ENCODE measurements around the gene DAGLA. TPM values are rescaled to one million over a fixed set of nuclear protein-coding genes. Genes with fewer than 3 reads are reported as not detected.

Gene DAGLA
- total RNA-seq, 1 experiment from 2014 or later, result 3.1 TPM

DNA sequence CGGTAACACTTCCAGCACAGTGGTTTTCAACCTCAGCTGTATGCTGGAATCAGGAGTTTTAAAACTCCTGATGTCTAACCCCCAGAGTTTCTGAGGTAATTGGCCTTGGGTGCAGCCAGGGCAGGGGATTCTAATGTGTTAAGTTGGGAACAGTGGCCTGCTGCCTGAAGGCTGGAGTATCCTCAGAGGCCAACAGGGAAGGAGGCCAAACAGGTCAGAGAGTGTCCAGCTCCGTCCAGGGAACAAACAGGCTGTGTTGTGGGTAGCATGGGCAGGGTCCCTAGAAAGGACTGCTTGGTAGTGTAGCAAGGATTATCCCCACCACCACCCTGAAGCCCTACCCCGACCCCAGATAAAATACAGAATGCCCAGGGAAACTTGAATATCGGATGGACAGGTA, 10.8 kb upstream of the DAGLA start (continued):
- TF ChIP-seq, protein P1, sequence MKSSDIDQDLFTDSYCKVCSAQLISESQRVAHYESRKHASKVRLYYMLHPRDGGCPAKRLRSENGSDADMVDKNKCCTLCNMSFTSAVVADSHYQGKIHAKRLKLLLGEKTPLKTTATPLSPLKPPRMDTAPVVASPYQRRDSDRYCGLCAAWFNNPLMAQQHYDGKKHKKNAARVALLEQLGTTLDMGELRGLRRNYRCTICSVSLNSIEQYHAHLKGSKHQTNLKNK (CRISPR knock-in tag; IDR thresholded peaks at IDR 0.05), result no peak
- no peak for TF ChIP-seq NFATC4 (CRISPR knock-in tag; IDR thresholded peaks at IDR 0.05)
- no peak for TF ChIP-seq NR3C1 (CRISPR knock-in tag; conservative IDR thresholded peaks at IDR 0.05; ENCODE audit: low read depth)
- TF ChIP-seq ESRRA (CRISPR knock-in tag; IDR thresholded peaks at IDR 0.05; ENCODE audit: borderline replicate concordance), result no peak
- TF ChIP-seq PRRX2 (CRISPR knock-in tag; IDR thresholded peaks at IDR 0.05), result no peak

DNA sequence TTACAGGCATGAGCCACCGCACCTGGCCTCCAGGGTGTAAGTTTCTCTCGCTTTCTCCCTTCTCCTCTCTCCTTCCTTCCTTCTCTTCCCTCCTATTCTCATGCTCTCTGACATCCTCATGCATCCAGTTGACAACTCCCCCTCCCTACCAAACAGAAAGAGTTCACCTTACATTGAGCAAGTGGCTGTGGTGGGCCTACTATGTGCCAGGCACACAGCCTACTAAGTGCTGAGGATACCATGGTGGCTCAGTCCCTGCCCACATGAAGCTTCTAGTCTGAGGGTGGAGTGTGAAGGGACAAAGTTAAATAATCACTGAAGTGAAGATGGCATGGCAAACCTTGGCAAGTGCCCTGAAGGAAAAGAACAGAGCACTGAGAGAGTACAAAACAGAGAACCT, 9.6 kb upstream of the DAGLA start:
- ChIA-PET CTCF (interaction anchor here (0.7 to 1.9 kb wide), 4 partner anchors 24 to 193 kb away, joined by 3 to 20 read pairs (median 11); no protein-coding TSS in a partner anchor), POLR2A (no interaction called here)
- Mint-ChIP-seq H3K9me3 (no peaks in the 10 kb centered on the region), H3K27me3 (ENCODE audit: low read depth) (no peaks in the 10 kb centered on the region; the same call in 1 of the 2 replicates), H3K27ac (no peak overlapping the region), H3K36me3 (no peaks in the 10 kb centered on the region), H3K4me3 (no peak overlapping the region), H3K4me1 (peaks cover 11% of the 10 kb centered on the region)
- ATAC-seq (no peak), DNase-seq (ENCODE audit: low spot score) (no peak)
- no peak for TF ChIP-seq TP53 (CRISPR knock-in tag; IDR thresholded peaks at IDR 0.05)
- TF ChIP-seq, protein P2, sequence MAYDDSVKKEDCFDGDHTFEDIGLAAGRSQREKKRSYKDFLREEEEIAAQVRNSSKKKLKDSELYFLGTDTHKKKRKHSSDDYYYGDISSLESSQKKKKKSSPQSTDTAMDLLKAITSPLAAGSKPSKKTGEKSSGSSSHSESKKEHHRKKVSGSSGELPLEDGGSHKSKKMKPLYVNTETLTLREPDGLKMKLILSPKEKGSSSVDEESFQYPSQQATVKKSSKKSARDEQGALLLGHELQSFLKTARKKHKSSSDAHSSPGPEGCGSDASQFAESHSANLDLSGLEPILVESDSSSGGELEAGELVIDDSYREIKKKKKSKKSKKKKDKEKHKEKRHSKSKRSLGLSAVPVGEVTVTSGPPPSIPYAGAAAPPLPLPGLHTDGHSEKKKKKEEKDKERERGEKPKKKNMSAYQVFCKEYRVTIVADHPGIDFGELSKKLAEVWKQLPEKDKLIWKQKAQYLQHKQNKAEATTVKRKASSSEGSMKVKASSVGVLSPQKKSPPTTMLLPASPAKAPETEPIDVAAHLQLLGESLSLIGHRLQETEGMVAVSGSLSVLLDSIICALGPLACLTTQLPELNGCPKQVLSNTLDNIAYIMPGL (CRISPR knock-in tag; IDR thresholded peaks at IDR 0.05), result no peak
- TF ChIP-seq, protein P3, sequence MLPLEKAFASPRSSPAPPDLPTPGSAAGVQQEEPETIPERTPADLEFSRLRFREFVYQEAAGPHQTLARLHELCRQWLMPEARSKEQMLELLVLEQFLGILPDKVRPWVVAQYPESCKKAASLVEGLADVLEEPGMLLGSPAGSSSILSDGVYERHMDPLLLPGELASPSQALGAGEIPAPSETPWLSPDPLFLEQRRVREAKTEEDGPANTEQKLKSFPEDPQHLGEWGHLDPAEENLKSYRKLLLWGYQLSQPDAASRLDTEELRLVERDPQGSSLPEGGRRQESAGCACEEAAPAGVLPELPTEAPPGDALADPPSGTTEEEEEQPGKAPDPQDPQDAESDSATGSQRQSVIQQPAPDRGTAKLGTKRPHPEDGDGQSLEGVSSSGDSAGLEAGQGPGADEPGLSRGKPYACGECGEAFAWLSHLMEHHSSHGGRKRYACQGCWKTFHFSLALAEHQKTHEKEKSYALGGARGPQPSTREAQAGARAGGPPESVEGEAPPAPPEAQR (CRISPR knock-in tag; IDR thresholded peaks at IDR 0.05), result no peak
- TF ChIP-seq, protein P4, sequence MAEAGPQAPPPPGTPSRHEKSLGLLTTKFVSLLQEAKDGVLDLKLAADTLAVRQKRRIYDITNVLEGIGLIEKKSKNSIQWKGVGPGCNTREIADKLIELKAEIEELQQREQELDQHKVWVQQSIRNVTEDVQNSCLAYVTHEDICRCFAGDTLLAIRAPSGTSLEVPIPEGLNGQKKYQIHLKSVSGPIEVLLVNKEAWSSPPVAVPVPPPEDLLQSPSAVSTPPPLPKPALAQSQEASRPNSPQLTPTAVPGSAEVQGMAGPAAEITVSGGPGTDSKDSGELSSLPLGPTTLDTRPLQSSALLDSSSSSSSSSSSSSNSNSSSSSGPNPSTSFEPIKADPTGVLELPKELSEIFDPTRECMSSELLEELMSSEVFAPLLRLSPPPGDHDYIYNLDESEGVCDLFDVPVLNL (CRISPR knock-in tag; IDR thresholded peaks at IDR 0.05; ENCODE audit: borderline replicate concordance, low read depth), result no peak

GRCh38 chr11:61671527-61671926, 8.7 kb upstream of the DAGLA start:
- ChIA-PET POLR2A (interaction anchor here (0.8 kb wide), 1 partner anchor 12 kb away, joined by 3 read pairs; no protein-coding TSS in a partner anchor), CTCF (interaction anchor here (0.7 to 1.9 kb wide), 32 partner anchors 8 to 336 kb away, joined by 3 to 20 read pairs (median 4); partner anchors contain the start of gene LRRC10B)
- Mint-ChIP-seq H3K36me3 (no peaks in the 10 kb centered on the region), H3K4me3 (no peak overlapping the region), H3K27me3 (ENCODE audit: low read depth) (no peaks in the 10 kb centered on the region; the same call in 1 of the 2 replicates), H3K9me3 (no peaks in the 10 kb centered on the region), H3K27ac (no peak overlapping the region), H3K4me1 (peaks cover 14% of the 10 kb centered on the region)
- peak; percentile 61 for DNase-seq (ENCODE audit: low spot score)
- ATAC-seq, result peak; percentile 91
- TF ChIP-seq PRDM15 (CRISPR knock-in tag; IDR thresholded peaks at IDR 0.05) (no peak), NFATC4 (CRISPR knock-in tag; IDR thresholded peaks at IDR 0.05) (no peak), MYBL2 (CRISPR knock-in tag; IDR thresholded peaks at IDR 0.05) (no peak), ZNF396 (CRISPR knock-in tag; IDR thresholded peaks at IDR 0.05; ENCODE audit: borderline replicate concordance) (no peak), FOXP1 (CRISPR knock-in tag; IDR thresholded peaks at IDR 0.05; ENCODE audit: borderline replicate concordance) (no peak), E2F5 (CRISPR knock-in tag; IDR thresholded peaks at IDR 0.05) (no peak), ZNF416 (CRISPR knock-in tag; IDR thresholded peaks at IDR 0.05) (no peak), ELF4 (CRISPR knock-in tag; IDR thresholded peaks at IDR 0.05; ENCODE audit: low read depth) (no peak), FOXJ3 (CRISPR knock-in tag; IDR thresholded peaks at IDR 0.05; ENCODE audit: borderline replicate concordance) (no peak)
- TF ChIP-seq, protein P1 (CRISPR knock-in tag; IDR thresholded peaks at IDR 0.05), result no peak
- TF ChIP-seq, protein P2 (CRISPR knock-in tag; IDR thresholded peaks at IDR 0.05), result no peak

Measured in WTC11 (cell line).